ENCODE data around the gene VPS4A.
A peak's percentile ranks its signal among the peaks of the same experiment; 100 is the strongest.

The VPS4A gene

DNA sequence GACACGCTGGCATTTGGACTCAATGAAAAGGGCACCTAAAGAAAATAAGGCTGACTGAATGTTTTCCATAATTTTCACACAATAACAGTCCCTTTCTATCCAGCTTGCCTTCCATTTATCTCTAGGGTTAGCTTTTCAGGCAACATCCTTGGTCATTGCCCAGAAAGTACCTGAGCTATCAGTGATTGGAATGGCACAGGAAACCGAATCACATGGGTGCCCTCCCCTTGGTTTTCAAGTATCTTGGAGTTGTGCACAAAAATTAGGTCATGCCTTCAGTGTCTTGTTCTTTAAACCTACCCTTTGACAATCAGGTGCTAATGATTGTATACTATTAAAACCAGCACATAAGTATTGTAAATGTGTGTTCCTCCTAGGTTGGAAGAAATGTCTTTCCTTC lies 3.3 kb upstream of the VPS4A start:
- no peak for DNase-seq

DNA sequence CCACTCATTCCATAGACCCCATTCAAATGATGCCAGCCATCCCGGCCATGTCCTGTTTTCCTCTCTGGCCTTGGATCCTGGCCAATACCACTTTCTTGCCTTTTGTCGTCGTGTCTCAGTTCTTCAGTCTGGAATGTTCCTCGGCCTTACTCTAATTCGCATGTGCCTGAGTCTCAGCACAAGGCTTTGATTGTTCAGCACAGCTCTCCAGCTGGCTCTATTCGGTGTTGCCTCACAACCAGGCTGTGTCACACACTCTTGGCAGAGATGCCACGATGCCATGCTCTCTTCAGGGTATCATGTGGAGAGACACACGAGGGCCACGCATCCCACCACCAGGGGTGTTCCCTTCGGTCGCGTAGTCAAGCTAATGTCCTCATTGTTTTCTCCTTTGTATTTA lies 1.8 kb upstream of the VPS4A start:
- DNase-seq = no peak

DNA sequence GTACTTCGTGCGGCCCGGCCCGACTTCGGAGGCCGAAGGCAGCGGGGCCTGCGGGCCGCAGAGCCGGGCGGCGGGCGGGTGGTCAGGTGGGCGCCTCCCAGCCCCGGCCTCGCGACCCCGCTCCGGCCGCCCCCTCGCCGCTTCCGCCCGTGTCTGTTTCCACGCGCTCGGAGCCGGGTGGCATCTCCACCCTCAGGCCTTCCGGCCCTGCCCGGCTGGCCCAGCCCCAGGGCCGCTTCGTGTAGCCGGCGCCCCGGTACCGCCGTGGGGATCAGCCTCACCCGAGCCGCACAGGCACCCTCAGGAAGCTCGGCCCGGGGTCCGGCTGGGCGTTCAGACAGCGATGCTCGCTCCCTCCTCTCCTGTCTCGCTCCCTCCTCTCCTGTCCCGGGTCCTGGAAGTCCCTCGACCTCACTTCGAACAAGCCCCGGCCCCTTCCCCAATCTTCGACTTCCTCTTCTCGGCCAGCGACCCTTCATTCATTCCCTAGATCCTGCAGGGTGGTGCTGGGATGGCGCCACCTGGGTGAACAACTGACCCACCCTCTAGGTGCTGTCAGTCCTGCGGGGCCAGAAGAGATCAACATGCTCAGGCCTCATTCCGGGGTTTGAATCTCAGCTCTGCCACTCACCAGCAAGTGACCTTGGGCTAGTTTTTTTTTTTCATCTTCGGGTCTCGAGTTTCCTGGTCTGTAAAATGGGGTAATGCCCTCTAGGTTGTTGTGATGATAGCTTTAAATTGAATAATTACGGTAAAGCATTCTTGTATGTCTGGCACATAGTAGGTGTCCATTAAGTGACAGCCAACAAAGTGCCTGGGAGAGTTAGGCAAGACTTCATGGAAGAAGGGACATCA lies 610 bp downstream of the VPS4A start:
- peak; percentile 6 for DNase-seq

DNA sequence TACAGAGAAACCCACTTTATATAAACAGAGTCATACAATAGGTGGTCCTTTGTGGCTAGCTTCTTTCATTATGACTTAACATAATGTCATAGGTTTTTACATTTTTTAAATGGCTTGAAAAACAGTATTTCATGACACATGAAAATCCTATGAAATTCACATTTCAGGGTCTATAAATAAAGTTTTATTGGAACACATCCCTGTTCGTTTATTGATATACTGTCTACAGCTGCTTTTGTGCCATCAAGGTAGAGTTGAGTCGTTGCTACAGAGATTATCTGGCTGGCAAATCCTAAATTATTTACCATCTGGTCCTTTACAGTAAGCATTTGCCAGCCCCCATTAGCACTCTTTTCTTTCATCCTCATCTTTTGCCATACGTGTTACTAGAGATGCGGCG lies 2.3 kb downstream of the VPS4A start:
- DNase-seq = no peak

DNA sequence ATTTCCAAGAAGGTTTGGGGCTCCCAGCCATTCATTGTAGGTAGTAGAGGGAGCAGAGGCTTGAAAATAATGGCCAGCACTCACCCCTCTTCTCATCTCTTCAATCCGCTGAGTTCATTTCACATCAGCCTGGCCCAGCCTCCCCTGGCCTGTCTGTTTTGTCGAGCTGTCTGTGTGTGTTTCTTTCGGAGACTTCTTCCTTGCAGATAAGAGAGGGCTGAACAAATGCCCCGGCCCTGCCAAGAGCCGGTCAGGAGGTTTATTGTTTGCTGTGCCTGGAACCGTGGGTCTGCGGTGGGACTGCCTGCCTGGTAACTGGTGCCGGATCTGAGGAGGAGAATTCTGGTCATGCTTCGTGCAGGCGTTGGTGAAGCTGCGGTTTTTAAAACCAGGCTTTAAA lies 3.4 kb downstream of the VPS4A start:
- DNase-seq = no peak

DNA sequence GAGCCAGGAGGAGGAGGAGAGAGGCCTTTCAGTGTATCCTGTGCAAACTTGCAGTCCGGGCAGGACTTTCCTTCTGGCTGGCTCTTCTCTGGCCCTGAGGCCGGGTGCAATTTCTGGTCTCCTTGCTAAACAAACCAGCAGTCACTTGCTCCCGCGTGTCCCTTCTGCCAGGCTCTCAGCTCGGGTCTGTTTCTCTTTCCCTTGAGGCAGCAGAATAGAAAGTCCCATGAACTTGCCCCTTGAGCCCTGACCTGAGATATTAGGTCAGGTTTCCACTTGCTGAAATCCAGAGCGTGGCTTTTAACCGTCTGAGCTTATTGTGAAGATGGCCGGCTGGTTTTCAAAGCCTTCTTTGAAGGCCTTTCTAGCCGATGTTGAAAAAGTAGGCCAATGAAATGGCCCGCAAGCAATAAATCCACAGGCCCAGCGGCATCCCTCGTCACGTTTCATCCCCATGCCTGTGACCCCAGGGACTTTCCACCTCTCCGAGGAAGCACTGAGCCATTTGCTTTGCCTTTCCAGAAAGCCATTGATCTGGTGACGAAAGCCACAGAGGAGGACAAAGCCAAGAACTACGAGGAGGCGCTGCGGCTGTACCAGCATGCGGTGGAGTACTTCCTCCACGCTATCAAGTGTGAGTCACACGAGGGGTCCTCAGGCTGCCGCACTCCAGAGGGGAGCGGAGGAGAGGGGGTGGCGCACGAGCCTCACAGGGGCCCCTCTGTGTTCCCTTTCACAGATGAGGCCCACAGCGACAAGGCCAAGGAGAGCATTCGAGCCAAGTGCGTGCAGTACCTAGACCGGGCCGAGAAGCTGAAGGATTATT lies 4.5 kb downstream of the VPS4A start:
- DNase-seq = no peak

DNA sequence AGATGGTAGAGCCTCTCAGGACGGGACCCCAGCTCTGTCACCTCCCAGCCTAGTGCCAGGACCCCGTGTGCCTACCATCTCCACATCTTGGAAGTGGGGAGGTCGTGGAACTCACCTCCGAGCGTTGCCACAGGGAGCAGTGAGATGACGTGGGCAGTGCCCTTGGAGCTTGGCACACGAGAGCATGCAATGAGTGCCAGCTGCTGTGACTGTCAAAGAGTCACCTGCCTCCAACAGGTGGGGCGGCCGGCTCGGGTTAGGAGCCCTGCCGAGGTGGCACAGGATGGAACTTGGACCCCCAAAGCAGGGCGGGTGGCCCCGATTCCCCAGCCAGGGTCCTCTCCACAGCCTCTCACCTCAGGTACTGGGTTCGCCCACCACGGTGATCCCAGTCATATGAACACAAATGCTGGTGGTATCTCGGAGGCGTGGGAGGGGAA lies 5.5 kb downstream of the VPS4A start:
- DNase-seq = no peak

DNA sequence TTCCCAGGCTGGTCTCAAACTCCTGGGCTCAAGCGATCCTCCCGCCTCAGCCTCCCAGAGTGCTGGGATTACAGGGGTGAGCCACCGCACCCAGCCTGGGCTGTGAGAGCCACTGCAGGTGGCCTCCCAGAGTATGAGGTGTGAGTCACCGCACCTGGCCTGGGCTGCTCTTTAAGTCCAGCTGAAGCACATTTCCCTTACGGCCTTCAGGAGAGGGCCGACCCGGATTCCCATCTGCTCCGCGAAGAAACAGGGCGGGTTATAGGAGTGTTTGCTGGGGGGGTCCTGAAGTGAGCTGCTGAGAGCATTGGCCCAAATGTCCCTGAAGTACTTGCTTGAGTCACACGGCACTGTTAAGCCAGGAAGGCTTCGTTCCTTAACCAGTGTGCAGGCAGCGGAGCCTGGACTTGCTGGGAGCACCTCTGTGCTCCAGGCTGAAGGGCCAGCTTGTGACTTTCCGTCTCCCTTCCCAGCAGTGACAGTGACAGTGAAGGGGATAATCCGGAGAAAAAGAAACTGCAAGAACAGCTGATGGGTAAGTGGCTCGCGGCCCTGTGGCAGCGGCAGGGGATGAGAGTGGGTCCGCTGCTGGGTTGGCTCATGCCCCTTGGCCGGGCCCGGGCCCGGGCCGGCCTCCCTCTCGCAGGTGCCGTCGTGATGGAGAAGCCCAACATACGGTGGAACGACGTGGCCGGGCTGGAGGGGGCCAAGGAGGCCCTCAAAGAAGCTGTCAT lies 7.2 kb downstream of the VPS4A start:
- no peak for DNase-seq

DNA sequence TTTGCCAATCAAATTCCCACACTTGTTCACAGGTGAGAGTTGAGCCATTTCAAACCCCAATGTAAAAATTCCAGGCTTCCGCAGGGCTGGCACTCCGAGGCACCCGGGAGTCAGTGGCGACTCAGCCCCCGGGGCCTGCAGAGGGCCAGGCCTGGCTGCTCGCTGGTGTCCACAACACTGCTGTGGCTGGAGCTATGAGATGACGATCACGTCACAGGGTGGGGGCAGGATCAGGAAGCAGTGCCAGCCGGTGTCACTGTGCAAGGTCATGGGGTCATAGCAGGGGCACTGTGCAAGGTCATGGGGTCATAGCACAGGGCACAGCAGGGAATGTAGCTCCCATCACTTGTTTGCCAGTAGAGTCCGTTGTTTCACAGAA lies 7.8 kb downstream of the VPS4A start:
- DNase-seq = no peak

DNA sequence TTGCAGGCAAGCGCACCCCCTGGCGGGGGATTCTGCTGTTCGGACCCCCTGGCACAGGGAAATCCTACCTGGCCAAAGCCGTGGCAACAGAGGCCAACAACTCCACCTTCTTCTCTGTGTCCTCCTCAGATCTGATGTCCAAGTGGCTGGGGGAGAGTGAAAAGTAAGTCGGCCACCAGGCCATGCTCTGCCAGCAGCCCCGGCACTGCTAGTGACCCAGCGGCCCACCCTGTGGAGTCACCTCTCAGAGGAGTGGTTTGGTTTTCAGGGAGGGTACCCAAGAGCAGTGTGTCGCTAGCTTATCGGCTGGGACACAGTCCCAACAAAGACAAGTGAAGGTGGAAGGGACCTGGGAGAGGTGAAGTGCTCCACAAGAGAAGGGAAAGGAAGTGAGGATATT lies 8.2 kb downstream of the VPS4A start:
- no peak for DNase-seq

DNA sequence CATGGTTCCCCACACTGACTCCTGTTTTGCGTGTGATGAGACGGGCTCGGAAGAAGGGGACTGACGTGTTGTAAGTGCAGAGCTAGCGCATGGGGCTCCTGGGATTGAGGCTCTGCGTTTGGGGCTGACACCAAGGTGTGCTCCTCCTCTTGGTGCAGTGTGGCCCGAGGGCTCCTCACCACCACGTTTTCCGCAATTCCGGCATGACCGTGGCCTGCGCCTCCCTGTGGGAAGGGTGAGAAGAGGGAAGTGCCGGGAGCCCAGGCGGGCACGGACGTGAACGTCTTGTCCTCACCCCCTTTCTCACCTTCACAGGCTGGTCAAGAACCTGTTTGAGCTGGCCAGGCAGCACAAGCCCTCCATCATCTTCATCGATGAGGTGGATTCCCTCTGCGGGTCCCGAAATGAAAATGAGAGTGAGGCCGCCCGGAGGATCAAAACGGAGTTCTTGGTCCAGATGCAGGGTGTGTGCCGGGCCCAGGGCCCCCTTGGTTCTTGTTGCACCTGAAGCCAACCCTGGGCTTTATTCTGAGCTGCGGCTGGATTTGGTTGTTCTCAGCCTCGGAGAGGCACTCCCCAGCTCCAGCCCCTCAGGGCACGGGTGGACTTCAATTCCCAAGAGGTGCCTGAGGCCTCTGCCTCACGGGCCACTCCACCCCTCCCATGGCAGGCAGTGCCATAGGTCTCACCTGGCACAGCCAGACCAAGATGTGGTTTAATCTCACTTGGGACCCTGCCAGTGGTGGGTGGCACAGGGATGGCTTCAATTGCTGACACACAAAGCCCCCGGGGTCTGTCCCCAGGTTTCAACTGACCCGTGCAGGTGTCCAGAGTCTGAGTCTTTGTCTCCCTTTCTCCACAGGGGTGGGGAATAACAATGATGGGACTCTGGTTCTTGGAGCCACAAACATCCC lies 8.9 kb downstream of the VPS4A start:
- no peak for DNase-seq

DNA sequence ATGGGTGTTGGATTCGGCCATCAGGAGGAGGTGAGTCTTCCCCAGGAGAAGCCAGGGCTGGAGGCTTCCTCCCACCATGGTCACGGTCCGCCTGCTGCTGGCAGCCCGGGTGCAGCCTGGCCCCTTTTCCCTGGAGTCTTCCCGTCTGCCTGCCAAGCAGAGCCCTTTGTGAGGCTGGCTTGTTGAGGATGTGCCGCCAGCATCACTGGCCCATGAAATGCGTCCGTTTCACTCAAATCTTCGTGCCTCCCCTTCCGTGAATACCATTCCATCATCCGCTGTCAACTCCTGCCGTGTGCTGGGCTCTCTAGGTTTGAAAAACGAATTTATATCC lies 9.6 kb downstream of the VPS4A start:
- DNase-seq = no peak

DNA sequence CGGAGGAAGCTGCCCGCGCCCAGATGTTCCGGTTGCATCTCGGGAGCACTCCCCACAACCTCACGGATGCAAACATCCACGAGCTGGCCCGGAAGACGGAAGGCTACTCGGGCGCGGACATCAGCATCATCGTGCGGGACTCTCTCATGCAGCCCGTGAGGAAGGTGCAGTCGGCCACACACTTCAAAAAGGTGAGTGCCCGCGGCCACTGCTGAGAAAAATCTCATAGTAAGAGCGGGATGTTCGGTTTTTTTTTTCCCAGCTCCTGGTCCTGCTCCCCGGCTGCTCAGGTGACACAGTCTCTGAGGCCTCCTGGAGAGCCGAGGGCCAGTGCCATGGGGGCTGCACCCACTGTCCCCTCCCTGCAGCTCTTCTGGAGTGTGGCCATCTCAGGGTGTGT lies 9.9 kb downstream of the VPS4A start:
- no peak for DNase-seq

DNA sequence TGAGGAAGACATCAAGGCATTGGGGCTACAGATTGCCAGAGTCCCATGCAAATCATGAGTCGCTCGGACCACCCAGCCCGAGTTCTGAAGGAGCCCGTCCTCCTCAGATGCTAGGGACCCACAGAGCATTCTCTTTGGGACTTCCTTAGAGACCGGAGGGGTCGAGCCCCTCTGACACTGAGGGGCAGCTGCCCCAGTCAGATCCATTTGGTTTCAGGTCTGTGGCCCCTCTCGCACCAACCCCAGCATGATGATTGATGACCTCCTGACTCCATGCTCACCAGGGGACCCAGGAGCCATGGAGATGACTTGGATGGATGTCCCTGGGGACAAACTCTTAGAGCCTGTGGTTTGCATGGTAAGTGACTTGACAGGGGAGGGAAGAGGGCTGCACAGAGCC lies 11.2 kb downstream of the VPS4A start:
- DNase-seq = no peak

DNA sequence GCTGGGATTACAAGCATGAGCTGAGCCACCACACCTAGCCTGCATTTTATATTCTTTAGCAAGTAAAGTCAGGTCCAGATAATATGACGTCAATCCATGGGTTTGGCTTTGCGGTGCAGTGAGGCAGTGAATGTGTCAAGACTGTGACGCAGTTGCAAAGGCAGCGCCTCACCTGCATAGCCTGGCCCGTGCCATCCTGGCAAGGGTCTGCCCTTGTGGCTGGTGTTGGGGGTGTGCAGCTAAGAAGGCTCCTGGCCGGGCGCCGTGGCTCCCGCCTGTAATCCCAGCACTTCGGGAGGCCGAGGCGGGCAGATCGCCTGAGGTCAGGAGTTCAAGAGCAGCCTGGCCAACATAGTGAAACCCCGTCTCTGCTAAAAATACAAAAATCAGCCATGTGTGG lies 12.3 kb downstream of the VPS4A start:
- DNase-seq = no peak

DNA sequence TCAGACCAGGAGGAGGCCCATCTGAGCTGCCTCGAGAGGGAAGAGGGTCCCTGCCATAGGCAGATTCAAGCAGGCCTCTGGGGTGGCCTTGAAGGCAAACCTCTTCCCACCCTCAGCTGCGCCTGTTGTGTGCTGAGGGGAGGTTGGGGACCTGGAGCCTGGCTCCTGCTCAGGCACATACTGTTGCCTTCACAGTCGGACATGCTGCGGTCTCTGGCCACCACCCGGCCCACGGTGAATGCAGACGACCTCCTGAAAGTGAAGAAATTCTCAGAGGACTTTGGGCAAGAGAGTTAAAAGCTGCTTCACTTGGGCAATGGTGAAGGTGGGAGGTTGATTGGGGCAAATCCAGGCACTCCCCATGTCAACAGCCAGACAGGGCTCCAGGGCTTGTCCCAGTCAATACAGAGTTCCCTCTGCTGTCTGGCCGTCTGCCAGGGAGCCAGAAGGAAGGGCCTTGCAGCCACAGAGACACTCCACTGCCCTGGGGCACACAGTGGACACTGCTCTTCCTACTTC lies 12.9 kb downstream of the VPS4A start:
- no peak for DNase-seq

DNA sequence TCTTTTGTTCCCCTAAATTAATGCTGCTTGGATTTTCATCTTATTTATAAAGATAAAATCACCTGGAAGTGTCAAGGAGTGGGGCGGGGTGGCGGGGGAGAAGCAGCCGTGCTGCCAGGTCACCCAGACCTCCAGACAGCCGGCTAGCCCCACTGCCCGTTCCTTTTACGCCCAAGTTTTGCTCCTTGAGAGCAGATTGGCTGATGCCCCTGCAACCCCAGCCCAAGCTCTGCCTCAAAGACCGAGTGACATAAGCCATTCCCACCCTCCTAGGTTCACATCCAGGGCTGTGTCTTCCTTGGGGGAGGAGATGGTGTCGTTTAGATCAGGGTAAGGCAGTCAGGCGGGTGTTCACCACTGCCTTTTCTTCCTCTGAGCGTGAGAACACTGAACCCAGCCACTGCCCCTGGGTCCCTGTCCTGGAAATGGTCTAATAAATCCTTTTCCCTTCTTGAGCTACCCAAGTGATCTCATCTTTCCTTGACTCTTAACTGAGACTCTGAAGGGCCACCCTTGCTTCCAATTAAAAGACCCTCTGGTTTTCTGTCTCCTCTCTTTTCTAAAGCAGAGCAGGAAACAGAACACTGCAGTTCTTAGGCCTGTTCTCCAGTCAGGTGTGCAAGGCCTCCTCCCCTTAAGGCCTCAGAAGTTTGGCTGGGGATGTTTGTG lies 13.6 kb downstream of the VPS4A start:
- DNase-seq = no peak

DNA sequence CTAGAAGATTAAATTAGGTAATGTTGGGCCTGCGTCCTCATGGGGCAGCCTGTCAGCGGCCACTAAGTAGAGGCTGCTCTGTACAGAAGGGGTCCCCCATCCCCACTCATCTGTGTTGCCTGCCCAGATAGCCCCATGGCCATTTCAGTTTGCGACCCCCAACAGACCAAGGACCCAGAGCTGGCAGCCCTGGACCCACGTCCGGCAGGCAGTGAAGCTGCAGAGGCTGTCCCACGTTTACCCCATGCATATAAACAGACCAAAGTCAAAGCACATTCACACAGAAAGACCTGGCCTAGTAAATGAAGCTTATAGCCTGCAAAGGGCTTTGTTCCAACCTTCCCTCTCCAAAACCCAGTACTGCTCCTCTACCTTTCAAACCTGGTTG lies 14.6 kb downstream of the VPS4A start:
- no peak for DNase-seq

DNA sequence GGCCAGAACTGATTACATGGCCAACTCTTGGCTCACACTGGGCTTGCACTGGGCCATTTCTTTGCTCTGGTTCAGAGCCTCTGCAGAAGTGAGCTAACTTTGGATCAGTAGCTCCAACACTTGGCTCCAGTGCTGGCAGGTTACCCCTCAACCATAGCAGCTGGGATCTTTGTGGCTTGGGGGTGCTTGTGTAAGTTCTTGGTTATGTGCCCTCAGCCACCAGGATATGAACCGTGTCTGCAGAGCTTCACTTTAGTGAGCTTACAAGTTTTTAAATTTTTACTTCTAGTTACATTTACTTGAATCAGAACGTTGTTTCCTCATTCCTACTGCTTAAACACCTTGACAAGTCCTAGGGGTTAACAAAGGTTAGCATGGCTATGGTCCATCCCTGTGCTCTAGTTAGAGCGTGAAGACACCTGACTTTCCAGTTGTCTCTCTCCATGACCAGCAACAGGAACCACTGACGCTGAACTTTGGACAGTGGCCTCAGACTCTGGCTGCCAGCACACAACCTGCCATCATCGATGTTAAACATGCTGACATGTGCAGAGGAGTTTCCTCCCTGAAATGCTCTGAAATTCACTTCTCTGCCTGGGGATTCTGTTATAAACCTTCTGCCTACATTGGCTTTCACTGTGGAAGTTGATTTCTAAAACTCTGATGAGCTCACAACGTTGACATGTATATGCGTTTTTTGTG lies 15.2 kb downstream of the VPS4A start:
- no peak for DNase-seq

DNA sequence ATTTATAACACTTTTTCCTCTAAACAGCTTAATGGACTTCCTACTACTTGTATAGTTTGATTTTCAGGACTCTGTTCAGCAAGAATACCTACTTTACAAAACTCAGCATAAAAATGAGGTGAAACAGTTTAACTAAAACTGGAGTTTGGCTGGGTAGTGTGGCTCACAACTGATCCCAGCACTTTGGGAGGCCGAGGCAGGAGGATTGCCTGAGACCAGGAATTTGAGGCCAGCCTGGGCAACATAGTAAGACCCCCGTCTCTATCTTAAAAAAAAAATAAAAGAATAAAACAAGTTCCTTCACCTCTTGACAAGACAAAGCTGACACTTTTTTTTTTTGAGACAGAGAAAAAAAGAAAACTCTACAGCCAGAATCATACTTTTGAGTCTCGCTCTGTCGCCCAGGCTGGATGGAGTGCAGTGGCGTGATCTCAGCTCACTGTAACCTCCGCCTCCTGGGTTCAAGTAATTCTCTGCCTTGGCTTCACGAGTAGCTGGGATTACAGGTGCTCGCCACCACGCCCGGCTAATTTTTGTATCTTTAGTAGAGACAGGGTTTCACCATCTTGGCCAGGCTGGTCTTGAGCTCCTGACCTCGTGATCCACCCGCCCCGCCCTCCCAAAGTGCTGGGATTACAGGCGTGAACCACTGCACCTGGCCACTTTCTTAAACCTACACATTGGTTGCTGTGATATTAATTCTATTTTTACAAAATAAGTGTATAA lies 16.6 kb downstream of the VPS4A start:
- DNase-seq = no peak
